IMR-90 (cell line): ENCODE results near the gene CELSR2. TPM values are rescaled to one million over a fixed set of nuclear protein-coding genes. Genes with fewer than 3 reads are reported as not detected.

Source experiments
- ATAC-seq: fragments of 200-7000 bp; cut with Tn5 transposase; 2 replicates; pipeline ENCODE4 v1.9.1; 2020; ENCODE audit warnings: low read depth, mild to moderate bottlenecking, moderate library complexity
- BruUV-seq: library from RNA; stranded (reverse); fragments of 400-500 nt; replicated peaks from 2 replicates; lab custom pipeline; 2021; lab: Mats Ljungman, UMichigan
- CTCF ChIA-PET: fragments of 300-600 bp; formaldehyde crosslinking; extraction: SDS; loops from one replicate; lab custom pipeline; 2021; ENCODE audit warnings: antibody characterized with exemption; lab: Yijun Ruan, JAX
- POLR2A ChIA-PET: fragments of 300-600 bp; sonication (Branson Sonifier 250); formaldehyde crosslinking; loops from one replicate; lab custom pipeline; 2022; ENCODE audit warnings: antibody characterized with exemption; ENCODE audit not compliant: unreplicated experiment; lab: Charles Lee
- DNase-seq: peaks from one replicate; pipeline ENCODE4 v3.0.0; 2013
- H2AFZ ChIP-seq: replicated peaks from 2 replicates; pipeline ENCODE3; 2013; ENCODE audit warnings: low read length, mild to moderate bottlenecking; ENCODE audit not compliant: poor library complexity
- H2AK5ac ChIP-seq: 2 replicates; pipeline ENCODE4 v1.6.1; 2013; ENCODE audit warnings: low read depth, low read length, inconsistent platforms
- H2AK9ac ChIP-seq: replicated peaks from 2 replicates; pipeline ENCODE3; 2013; ENCODE audit warnings: mild to moderate bottlenecking, low read depth, low read length, moderate library complexity; ENCODE audit not compliant: poor library complexity
- H2BK120ac ChIP-seq: 2 replicates; pipeline ENCODE4 v1.6.1; 2013; ENCODE audit warnings: low read depth, low read length, inconsistent platforms
- H2BK15ac ChIP-seq: 3 replicates; pipeline ENCODE4 v1.6.1; 2013; ENCODE audit warnings: low read depth, low read length, inconsistent platforms
- H2BK20ac ChIP-seq: 2 replicates; pipeline ENCODE4 v1.6.1; 2013; ENCODE audit warnings: low read depth, mild to moderate bottlenecking, inconsistent platforms, low read length, moderate library complexity
- H2BK5ac ChIP-seq: 2 replicates; pipeline ENCODE4 v1.6.1; 2013; ENCODE audit warnings: mild to moderate bottlenecking, low read depth, low read length, inconsistent platforms; ENCODE audit not compliant: poor library complexity, severe bottlenecking
- H3K14ac ChIP-seq: replicated peaks from 2 replicates; pipeline ENCODE4 v1.6.1; 2013; ENCODE audit warnings: low read depth, low read length, inconsistent platforms
- H3K18ac ChIP-seq: 2 replicates; pipeline ENCODE4 v1.6.1; 2013; ENCODE audit warnings: low read depth, low read length, control low read depth
- H3K23ac ChIP-seq: 2 replicates; pipeline ENCODE4 v1.6.1; 2013; ENCODE audit warnings: low read depth, low read length, inconsistent platforms
- H3K27ac ChIP-seq: 2 replicates; pipeline ENCODE4 v1.5.1; 2013; ENCODE audit warnings: mild to moderate bottlenecking, control low read depth, low read length; ENCODE audit not compliant: insufficient read depth
- H3K27me3 ChIP-seq: 2 replicates; pipeline ENCODE4 v1.6.1; 2013; ENCODE audit warnings: low read length; ENCODE audit not compliant: control insufficient read depth, insufficient read depth
- H3K36me3 ChIP-seq: 2 replicates; pipeline ENCODE4 v1.6.1; 2013; ENCODE audit warnings: low read length, mixed read lengths; ENCODE audit not compliant: control insufficient read depth, insufficient read depth
- H3K4ac ChIP-seq: 2 replicates; pipeline ENCODE4 v1.6.1; 2013; ENCODE audit warnings: low read depth, low read length, inconsistent platforms
- H3K4me1 ChIP-seq: 2 replicates; pipeline ENCODE4 v1.6.1; 2013; ENCODE audit warnings: low read length, mixed read lengths; ENCODE audit not compliant: control insufficient read depth, insufficient read depth
- H3K4me2 ChIP-seq: 2 replicates; pipeline ENCODE4 v1.6.1; 2013; ENCODE audit warnings: low read depth, mild to moderate bottlenecking, control low read depth, low read length, moderate library complexity
- H3K4me3 ChIP-seq: 2 replicates; pipeline ENCODE4 v1.5.1; 2013; ENCODE audit warnings: low read depth, mild to moderate bottlenecking, control low read depth, low read length, moderate library complexity; ENCODE audit not compliant: insufficient read depth
- H3K56ac ChIP-seq: 2 replicates; pipeline ENCODE4 v1.6.1; 2013; ENCODE audit warnings: low read length, inconsistent platforms; ENCODE audit not compliant: insufficient read depth; ENCODE audit errors: extremely low read depth
- H3K79me1 ChIP-seq, 2 experiments: 2 replicates each; pipeline ENCODE4 v1.6.1; 2013; ENCODE audit warnings: low read length in 2 of 2, inconsistent platforms in 1 of 2, low read depth in 1 of 2
- H3K9ac ChIP-seq: 2 replicates; pipeline ENCODE4 v1.6.1; 2013; ENCODE audit warnings: low read depth, low read length, control low read depth
- H3K9me1 ChIP-seq: 2 replicates; pipeline ENCODE4 v1.6.1; 2013; ENCODE audit warnings: low read length, inconsistent platforms; ENCODE audit not compliant: insufficient read depth
- H3K9me3 ChIP-seq: 2 replicates; pipeline ENCODE4 v1.6.1; 2013; ENCODE audit warnings: low read length; ENCODE audit not compliant: control insufficient read depth, insufficient read depth
- H4K20me1 ChIP-seq: 2 replicates; pipeline ENCODE4 v1.6.1; 2013; ENCODE audit warnings: low read length, inconsistent platforms; ENCODE audit not compliant: insufficient read depth
- H4K5ac ChIP-seq: 2 replicates; pipeline ENCODE4 v1.6.1; 2013; ENCODE audit warnings: mild to moderate bottlenecking, low read depth, low read length, control low read depth
- H4K8ac ChIP-seq, 2 experiments: 2 replicates each; pipeline ENCODE4 v1.6.1; 2013; ENCODE audit warnings: low read depth in 2 of 2, low read length in 2 of 2, control low read depth in 1 of 2, inconsistent platforms in 1 of 2
- H4K91ac ChIP-seq: 2 replicates; pipeline ENCODE4 v1.6.1; 2013; ENCODE audit warnings: low read depth, low read length, inconsistent platforms; ENCODE audit not compliant: insufficient read depth
- CEBPB ChIP-seq: IDR thresholded peaks from 2 replicates; pipeline ENCODE4 v1.6.1; 2012; ENCODE audit warnings: low read depth, low read length, improper control_type of control experiment
- CHD1 ChIP-seq: IDR thresholded peaks from 2 replicates; pipeline ENCODE4 v1.6.1; 2012; ENCODE audit warnings: low read depth, low read length, improper control_type of control experiment
- MAFK ChIP-seq: IDR thresholded peaks from 2 replicates; pipeline ENCODE4 v1.6.1; 2012; ENCODE audit warnings: low read depth, low read length, improper control_type of control experiment
- MAZ ChIP-seq: IDR thresholded peaks from 2 replicates; pipeline ENCODE4 v1.6.1; 2012; ENCODE audit warnings: low read depth, mild to moderate bottlenecking, low read length, improper control_type of control experiment, moderate library complexity, borderline replicate concordance
- NFE2L2 ChIP-seq: fragments of 150-350 bp; IDR thresholded peaks from 2 replicates; pipeline ENCODE4 v1.6.1; 2016; ENCODE audit warnings: low read depth, mild to moderate bottlenecking, low read length
- RAD21 ChIP-seq: IDR thresholded peaks from 2 replicates; pipeline ENCODE4 v1.6.1; 2012; ENCODE audit warnings: low read length, improper control_type of control experiment
- SMC3 ChIP-seq: fragments of 150-350 bp; IDR thresholded peaks from 2 replicates; pipeline ENCODE4 v1.6.1; 2016; ENCODE audit warnings: low read depth, mild to moderate bottlenecking, antibody characterized with exemption, low read length, moderate library complexity
- WGBS, 2 experiments: methylation state at CpG; one replicate each; pipeline versions ENCODE4 v1.1.5 to v1.1.7; 2013; ENCODE audit warnings: missing lambda C conversion rate in 2 of 2; ENCODE audit not compliant: insufficient read length in 1 of 2; ENCODE audit errors: extremely low coverage in 2 of 2; 5-methylcytosine and 5-hydroxymethylcytosine counted together
- dilution Hi-C: fragments of 300-500 bp; cut with HindIII; formaldehyde crosslinking; loops from one replicate; pipeline ENCODE4 v1.14.3; 2018; ENCODE audit warnings: low sequenced_read_pairs; ENCODE audit not compliant: unreplicated experiment
- in situ Hi-C: fragments of 300-500 bp; cut with MboI; formaldehyde crosslinking; loops from 3 replicates; pipeline ENCODE4 v1.14.3; 2019; ENCODE audit warnings: low sequenced_read_pairs, inconsistent platforms, mixed read lengths
- intact Hi-C: fragments of 100-400 bp; cut with micrococcal nuclease; formaldehyde crosslinking; loops from 2 replicates; pipeline ENCODE4 v1.10.0; 2022
- polyA plus RNA-seq, 3 experiments: library from polyadenylated mRNA; depleted of rRNA; stranded (reverse); fragments of >200 nt; gene quantifications; 2 replicates each; pipeline ENCODE4 v1.2.3, GENCODE V29; 2012; ENCODE audit warnings: low replicate concordance in 1 of 3
- total RNA-seq: library from RNA; depleted of rRNA; stranded (reverse); fragments of >200 nt; gene quantifications from 2 replicates; pipeline ENCODE4 v1.2.3, GENCODE V29; 2012
- TF ChIP-seq, protein P1 (sequence below): fragments of 150-350 bp; IDR thresholded peaks from 2 replicates; pipeline ENCODE4 v1.6.1; 2017; ENCODE audit warnings: mild to moderate bottlenecking, antibody characterized with exemption, low read length, low read depth

The CELSR2 gene
- total and polyA plus RNA-seq, 2 of the 4 experiments (the other 2 are of a cell fraction) = 1.3 to 5.3 TPM

DNA sequence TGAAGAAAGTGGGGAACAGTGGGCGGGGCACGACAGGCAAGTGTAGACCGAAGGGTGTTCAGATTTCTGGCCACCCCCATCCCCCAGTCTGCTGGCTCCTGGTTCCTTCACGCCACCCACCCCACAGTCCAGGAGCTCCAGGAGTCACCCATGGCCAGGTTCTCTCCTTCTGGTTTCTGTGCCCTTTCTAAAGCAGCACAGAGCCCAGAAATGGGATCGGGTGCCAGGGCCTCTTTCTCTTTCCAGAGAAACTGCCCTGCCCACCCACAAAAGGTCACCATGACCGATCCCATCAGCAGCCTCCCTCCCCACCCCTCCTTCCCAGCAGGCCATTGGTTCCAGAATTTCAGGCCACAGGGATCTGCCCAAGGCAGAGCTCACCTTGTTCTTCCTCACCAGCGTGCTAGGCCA, 3.2 kb upstream of the CELSR2 start:
- Histone ChIP-seq H3K27me3 (no peaks in the 10 kb centered on the region), H3K56ac (no peak overlapping the region), H3K14ac (no peak overlapping the region), H3K23ac (no peak overlapping the region), H3K4me3 (no peak overlapping the region), H2AK9ac (no peak overlapping the region), H4K5ac (no peak overlapping the region), H3K9me1 (no peaks in the 10 kb centered on the region; the same call in 1 of the 2 replicates), H4K91ac (no peak overlapping the region), H3K4me2 (no peak overlapping the region), H3K9ac (no peak overlapping the region), H3K9me3 (no peaks in the 10 kb centered on the region), H4K20me1 (no peaks in the 10 kb centered on the region), H2AFZ (no peak overlapping the region), H3K4ac (no peak overlapping the region), H3K27ac (no peak overlapping the region), H3K36me3 (no peaks in the 10 kb centered on the region), H3K18ac (no peak overlapping the region), H2AK5ac (no peak overlapping the region), H2BK120ac (no peak overlapping the region), H2BK15ac (no peak overlapping the region), H3K79me1 (no peaks in the 10 kb centered on the region), H4K8ac (no peak overlapping the region), H2BK5ac (no peak overlapping the region), H2BK20ac (no peak overlapping the region), H3K4me1 (peaks cover 10% of the 10 kb centered on the region)
- BruUV-seq = no TSS peak
- WGBS, 2 experiments = 92% methylated on average over 2 of the region's 7 CpGs; no CpG with 5 or more reads in 1 of the 2 experiments
- in situ Hi-C loops = no loop called here
- no peak for TF ChIP-seq CEBPB
- TF ChIP-seq SMC3 = no peak
- no peak for TF ChIP-seq NFE2L2
- TF ChIP-seq RAD21 = no peak
- TF ChIP-seq MAZ = no peak
- TF ChIP-seq MAFK = no peak
- TF ChIP-seq, protein P1, sequence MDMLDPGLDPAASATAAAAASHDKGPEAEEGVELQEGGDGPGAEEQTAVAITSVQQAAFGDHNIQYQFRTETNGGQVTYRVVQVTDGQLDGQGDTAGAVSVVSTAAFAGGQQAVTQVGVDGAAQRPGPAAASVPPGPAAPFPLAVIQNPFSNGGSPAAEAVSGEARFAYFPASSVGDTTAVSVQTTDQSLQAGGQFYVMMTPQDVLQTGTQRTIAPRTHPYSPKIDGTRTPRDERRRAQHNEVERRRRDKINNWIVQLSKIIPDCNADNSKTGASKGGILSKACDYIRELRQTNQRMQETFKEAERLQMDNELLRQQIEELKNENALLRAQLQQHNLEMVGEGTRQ = no peak
- no peak for TF ChIP-seq CHD1
- ChIA-PET CTCF (interaction anchor here (0.6 kb wide), 1 partner anchor 639 kb away, joined by 3 read pairs; no protein-coding TSS in a partner anchor), POLR2A (interaction anchor here (0.6 kb wide), 1 partner anchor 126 kb away, joined by 7 read pairs; no protein-coding TSS in a partner anchor)
- dilution Hi-C loops = no loop called here
- DNase-seq = no peak
- intact Hi-C loops = no loop called here
- no peak for ATAC-seq
